Globus pallidus (tissue), 1 donor: ENCODE data around the gene IL7R.
A peak's percentile ranks its signal among the peaks of the same experiment; 100 is the strongest.
"Not testable (repeated sequence)": the region's sequence is repeated elsewhere in the genome, so short reads cannot be mapped to it uniquely, and the experiment has no call there.

ENCODE experiments used
- DNase-seq: peaks from one replicate; pipeline ENCODE4 v3.0.0-alpha.2; 2015; ENCODE audit warnings: low spot score

IL7R gene

DNA sequence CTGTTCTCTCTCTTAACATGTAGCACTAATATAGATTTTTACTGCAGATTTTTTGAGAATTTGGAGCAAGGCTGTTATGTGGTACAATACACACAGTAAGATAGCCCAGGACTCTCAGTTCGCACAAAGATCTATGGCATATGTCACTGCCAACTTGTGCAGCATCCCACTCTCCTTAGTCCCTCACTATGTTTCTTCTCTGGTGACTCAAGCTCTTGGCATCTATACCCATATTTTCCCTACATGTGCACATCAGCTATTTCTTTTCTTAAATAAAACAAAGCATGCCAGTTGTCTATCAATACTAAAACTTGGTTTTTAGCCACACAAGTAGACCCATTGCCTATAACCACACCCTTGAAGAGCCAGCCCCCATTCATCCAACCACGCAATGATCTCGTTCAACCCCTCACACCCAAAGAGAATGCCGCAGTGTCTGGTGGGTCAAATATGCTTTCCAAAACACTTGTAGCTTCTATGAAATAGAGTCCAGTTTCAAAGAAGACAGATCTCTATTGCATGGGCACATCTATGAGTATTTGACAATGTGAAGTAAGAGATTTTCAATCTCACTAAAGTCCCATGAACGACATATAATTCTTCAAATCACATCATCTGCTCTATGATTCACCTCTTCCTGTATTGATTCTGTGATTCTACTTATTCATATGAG is 18.2 kb upstream of the IL7R start:
- DNase-seq, result no peak

DNA sequence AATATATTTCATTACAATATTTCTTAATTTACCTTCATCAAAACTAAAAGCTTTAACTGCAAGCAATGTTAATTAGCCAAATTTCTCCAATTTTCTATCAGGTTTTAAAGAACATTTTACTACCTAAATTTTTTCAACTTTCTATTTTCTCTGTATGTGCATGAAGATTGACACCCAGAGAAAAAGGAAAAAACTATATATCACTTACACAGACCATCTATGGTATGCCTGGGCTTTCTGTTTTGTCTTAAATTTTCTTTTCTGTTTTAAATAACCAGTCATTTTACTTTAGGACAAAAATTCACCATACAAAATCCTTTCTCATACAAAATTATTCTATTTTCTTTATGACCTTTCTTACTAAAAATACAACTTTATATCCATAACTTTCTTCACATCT is 13.8 kb upstream of the IL7R start:
- no peak for DNase-seq

DNA sequence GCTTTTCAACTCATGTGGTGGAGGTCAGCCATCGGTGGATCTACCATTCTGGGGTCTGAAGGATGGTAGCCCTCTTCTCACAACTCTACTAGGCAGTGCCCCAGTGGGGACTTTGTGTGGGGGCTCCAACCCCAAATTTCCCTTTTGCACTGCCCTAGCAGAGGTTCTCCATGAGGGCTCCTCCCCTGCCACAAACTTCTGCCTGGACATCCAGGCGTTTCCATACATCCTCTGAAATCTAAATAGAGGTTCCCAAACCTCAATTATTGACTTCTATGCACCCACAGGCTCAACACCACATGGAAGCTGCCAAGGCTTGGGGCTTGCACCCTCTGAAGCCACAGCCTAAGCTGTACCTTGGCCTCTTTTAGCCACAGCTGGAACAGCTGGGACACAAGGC is 11.2 kb upstream of the IL7R start:
- not testable (repeated sequence) for DNase-seq

DNA sequence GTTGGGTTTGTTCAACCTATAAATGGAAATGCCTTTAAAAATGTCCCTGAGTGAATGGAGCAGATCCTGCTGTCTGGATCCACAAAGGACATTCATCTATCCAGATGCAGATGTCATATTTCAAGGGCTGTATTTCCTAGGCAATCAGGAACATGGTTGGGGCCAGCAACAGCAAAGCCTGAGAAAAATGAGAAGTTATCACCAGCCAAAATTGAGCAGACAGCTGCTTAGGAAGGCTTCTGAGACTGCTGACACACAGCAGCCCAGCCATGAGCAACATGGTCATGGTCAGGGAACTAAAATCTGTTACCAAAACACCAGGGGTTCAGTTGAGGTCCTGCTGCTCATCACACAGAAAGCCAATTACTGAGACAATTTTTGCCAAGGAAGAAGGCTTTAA is 9.2 kb upstream of the IL7R start:
- DNase-seq, result no peak

DNA sequence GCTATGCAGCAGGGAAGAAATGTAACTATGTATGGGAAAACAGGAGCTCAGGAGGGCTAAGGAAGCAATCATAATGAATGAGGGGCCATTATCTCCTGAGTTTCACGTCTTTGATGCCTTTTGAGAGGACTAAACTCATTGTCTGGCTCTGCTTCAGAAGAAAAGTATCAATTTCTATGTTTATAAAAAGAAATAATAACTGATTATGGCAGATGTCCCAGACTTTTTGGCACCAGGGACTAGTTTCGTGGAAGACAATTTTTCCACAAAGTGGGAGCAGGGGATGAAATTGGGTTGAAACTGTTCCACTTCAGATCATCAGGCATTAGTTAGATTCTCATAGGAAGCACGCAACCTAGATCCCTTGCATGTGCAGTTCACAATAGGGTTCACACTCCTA is 8.7 kb upstream of the IL7R start:
- no peak for DNase-seq

DNA sequence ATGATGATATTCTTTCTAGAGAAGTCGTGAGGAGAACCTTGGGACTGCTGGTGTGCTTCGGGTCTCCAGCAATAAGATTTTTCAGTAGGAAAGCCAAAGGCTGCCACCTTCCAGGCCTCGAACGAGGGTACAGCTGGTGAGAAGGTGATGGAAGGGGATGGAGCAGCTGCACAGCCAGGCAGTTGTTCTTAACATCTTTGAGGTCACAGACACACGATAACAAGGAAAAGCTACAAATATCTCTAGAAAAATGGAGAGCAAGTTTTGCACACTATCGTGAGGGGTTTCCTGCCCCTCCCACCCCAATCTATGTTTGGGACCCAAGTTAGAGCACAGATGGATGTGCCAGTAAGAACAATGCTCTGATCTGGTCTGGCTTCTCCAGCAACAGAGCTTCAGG is 6.8 kb upstream of the IL7R start:
- DNase-seq, result no peak

DNA sequence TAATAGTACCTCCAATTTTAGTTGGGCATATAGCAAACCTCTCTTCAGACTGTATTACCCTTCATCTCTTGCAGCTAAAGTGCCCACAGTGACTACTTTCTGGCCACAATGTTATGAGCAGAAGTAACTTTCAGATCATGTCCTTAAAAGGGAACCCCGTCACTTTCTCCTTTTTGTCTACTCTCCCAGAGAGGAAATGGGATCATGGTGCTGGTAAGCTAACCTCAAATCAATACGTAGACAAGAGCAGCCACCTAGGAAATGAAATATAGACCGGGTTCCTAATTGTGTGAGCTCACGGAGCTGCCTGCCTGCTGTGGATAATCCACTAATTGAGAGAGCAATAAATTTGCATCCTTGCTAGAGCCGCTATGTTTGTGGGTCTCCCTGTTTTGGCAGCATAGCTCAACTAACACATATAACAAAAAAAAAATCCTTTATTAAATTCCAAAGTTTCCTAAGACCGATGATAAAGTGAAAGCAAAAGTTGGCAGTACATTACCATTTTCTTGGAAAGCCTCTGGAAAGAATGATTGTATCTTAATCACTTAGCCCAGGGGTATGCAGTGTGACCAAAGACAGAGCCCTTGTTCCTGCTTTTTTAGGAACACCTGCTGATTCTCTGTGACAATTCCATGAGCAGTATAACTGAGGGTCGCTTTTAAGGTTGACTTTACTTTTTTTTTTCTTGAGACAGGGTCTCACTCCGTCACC is 5.6 kb upstream of the IL7R start:
- no peak for DNase-seq

DNA sequence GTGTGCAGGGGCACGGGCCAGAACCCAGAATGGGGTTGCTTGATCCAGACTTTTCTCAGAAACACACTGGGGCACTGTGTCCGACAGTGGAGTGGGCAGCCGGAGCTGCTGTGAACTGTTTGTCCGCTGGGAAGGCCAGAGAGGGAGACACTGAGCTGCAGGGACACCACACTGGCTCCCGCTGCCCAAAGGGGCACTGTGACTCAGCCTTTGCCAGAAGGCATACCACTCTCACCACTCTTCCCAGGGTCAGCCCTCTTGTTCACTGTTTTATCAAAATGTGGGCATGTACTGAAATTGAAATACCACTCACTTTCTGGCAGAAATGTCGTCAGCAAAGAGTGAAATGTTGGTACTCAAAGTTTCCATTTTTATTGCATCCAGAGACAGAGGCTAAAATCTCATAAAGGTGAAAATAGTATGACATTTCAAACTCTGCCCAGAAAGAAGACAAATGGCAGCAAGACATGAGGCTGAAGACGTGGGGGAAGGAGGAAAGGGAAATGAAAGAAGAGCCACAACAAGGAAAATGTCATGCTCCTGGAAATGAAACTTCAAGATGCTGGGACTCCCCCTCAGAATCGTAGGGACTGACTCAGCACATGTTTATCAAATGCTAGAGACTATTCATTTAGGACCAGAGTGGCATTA is 4.5 kb upstream of the IL7R start:
- DNase-seq, result no peak

DNA sequence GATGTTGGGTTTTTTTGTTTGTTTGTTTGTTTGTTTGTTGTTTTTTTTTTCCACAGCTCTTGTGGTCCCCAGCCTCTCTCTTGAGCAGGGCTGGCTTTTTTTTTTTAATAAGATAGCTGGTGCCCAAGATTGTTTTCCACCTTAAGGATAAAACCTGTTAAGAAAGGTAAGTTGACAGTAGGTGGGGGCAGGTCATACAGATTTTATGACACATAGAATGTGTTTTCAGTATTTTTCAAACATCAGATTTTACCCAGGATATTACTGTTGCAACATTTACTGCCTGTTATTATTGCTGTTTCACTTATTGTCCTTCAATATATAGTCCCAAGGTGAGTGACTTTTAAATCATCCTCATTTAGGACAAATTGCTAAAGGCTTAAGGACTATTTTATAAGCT is 3.9 kb upstream of the IL7R start:
- DNase-seq, result no peak

DNA sequence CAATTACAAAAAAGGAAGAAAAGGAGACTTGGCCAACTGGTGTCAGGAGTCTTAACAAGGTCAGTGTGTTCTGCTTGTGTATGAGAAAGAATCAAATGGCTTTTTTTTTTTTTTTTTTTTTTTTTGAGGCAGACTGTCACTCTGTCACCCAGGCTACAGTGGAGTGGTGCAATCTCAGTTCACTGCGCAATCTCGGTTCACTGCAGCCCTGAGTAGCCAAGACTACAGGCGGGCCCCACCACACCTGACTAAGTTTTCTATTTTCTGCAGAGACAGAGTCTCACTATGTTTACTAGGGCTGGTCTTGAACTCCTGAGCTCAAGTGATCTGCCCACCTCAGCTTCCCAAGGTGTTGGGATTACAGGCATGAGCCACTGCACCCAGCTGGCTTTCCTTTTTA is 3.1 kb upstream of the IL7R start:
- no peak for DNase-seq

DNA sequence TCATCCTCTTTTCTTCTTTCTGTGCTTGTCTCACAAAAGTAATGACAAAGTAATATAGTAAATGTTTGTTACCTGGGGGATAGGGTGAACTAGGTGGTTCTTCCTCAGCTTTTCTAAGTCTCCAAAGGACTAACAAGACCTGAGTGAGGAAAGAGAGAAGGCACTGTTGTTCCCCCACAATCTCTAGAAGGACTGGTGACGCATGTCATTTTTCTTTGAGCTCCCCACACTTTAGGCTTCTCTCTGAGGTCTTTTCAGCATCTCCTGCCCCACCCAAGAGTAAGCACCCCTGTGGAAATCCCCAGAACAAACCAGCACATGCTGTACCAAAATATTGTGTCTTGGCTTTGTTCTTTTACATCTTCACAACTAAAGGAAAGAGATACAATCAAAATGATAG is 2.4 kb upstream of the IL7R start:
- no peak for DNase-seq

DNA sequence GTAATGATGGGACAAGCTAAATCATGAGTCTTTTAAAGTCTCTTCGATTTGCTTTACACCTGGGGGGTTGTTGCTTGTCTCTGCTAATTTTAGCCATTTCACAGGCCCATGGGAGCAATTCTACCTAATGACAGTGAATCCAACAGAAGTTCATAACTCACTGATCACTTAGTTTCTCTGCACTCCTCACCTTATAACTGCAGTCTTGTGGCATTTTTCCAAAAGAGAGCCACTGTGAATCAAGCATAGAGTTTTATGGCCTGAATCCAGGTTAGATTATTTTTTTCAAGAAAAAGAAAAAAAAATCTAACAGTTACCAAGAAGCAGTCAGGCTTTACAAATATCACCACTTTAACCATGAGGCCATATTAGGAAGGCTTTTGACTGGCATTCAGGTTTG is 1.5 kb upstream of the IL7R start:
- DNase-seq, result no peak

DNA sequence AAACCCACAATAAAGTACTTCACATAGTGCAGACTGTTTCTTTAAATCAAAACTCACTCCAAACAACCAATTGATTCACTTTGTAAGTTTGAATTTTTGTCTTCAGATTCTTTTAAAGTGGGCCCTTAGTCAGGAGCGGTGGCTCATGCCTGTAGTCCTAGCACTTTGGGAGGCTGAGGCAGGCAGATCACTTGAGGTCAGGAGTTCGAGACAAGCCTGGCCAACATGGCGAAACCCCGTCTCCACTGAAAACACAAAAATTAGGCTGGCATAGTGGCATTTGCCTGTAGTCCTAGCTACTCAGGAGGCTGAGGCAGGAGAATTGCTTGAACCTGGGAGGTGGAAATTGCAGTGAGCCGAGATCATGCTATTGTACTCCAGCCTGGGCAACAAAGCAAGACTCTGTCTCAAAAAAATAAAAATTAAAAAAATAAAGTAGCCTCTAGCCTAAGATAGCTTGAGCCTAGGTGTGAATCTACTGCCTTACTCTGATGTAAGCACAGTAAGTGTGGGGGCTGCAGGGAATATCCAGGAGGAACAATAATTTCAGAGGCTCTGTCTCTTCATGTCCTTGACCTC is 416 bp upstream of the IL7R start:
- DNase-seq, result not testable (repeated sequence)

DNA sequence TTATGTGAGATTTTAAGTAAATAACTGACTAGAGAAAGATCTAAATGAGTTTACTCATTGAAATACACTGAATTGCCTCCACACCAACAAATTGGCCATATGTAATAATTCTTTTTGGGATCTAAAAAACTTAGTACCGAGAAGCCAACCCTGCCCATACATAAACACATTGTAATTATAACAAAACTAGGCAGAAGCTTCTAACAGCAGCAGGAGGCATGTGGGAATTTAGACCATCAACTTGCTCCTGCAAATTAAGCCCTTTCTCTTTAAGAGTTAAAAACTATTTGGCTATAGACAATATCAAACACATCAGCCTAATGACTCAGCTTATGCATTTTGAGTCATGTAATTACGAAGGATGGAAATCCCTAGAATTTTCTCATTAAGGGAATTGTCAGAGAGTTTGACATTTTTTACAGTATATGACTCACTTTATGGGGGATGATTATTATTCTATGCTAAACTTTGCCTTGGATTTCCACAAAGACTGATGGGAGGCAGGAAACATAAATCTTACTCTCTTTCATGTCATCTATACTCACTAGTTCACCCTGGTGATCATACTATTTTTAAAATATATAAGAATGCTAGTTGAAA is 1.0 kb downstream of the IL7R start:
- DNase-seq, result no peak

DNA sequence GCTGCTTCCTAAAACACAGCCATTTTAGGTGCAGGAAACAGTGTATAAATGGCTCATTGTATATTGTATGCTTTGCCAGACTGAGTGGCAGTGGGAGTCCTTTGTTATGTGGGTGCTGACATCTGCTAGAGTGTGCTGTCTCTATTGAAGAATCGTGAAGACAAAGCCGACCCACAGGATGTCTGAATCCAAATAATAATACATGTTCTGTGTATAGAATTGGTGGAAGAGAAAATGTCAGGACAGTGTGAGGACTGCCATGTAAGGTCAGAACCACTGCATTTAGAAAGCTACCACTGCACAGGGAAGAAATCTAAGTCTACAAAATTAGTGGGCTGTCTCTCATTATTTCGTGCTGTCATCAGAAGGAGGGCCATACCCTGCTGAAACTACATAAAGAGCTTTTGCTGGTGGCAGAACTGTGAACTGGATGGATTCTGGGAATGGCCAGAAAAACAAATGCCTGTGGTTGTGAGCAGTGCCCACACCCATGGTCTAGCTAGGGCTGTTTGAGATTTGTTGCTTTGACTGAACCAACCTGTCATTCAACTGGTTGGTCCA is 2.5 kb downstream of the IL7R start:
- DNase-seq, result peak; percentile 41

DNA sequence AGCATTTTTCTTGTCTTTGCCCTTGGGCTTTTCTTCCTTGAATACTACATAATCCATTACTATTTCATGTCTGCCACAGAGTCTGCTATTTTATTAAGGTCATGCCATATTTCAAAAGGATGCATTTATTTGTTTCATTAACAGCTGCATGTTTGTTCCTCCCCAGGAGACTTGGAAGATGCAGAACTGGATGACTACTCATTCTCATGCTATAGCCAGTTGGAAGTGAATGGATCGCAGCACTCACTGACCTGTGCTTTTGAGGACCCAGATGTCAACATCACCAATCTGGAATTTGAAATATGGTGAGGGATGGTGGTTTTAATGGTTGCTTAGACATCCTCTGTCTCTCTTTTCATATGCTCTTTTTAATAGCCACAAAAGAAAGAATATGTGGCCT is 4.0 kb downstream of the IL7R start:
- no peak for DNase-seq

DNA sequence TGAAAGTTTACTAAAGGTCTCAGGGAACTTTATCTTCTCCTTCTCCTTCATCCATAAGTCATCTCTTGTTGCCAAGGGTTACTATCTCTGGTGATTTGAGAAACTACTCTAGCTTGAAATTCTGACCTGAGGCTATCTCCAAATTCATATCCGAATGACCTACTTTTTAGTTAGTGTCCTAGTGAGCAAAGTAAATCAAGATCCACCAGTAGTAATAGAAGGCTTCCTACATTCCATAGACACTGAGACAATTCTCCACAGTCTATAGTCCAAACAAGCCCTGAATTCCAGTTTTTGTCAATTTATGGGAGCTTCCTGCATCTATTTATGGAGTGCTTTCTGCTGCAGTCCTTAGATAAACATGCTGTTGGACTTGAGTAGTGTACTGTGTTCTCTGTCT is 5.0 kb downstream of the IL7R start:
- no peak for DNase-seq

DNA sequence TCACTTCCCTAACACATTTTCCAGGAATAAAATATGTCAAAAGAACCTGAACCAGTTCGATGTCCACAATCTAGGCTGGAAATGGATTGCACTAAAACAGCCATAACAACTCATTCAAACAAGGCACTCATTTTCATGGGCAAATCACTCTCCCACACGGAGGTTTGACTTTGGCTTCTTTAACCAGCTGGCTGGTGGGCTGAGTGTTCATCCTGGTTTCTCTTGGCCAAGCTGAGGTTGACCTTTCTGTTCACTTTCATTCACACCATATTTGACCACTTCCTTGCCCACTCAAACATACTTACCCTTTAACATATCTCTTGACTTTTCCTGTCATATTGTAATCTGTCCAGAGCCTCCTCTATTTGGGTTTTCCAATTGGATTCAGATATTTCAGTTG is 5.4 kb downstream of the IL7R start:
- no peak for DNase-seq

DNA sequence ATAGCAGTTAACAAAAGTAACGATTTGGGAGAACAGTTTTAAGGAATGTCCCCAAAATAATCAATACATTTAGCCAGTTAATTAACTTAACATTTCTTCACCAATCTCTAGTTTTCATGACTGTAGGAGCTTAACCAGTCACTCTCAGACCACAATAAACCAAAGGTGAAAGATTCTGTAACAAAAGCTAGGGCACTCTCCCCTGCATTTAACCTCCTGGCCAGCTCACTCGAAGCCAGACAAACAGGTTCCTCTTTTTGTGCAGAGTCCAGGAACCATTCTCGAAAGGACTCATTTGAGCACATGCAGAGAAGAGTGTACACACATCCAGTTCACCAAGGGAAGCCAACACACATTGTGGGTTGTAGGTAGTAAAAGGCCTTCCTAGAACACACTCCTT is 6.5 kb downstream of the IL7R start:
- DNase-seq, result no peak

DNA sequence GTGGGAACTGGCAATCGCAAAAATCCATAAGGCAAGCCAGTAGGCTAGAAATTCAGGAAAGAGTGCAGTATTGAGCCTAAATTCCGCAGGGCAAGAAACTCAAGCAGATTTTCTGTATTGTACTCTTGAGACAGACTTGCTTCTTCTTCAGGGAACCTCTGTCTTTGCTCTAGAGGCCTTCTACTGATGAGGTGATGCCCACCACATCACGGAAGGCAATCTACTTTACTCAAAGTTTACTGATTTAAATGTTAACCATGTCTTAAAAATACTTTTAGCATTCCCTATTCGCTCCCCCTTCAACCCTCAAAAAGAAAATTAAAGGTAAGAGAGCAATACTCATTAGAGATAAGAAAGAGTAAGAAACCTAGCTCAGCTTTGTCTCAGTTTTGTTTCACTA is 11.3 kb downstream of the IL7R start:
- DNase-seq, result no peak

DNA sequence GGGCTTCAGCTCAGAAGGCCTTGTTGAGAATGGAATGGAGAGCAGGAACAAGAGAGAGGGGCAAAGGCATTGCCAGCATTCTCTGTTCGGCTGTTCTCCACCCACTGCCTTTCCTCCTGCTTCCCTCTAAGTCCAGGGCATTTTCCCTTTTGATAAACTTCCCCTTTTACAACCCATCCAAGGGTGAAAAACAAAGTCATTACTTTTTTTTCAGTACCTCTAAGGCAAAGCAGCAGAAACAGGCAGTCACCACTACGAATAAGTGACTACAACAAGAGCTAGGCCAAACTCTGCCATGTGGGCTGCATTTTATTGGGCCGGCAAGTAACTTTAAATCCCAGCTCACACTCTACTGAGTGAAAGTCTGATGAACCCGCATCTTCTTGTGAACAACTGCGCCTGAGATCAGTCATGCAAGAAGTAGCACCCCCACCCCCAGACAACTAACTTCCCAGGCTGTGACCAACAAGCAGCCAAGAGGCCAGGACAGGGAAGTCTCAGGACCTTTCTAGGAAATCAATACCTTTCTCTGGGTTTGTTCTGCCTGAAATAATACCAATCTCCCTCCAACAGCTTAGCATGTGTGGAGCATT is 13.1 kb downstream of the IL7R start:
- DNase-seq, result no peak

DNA sequence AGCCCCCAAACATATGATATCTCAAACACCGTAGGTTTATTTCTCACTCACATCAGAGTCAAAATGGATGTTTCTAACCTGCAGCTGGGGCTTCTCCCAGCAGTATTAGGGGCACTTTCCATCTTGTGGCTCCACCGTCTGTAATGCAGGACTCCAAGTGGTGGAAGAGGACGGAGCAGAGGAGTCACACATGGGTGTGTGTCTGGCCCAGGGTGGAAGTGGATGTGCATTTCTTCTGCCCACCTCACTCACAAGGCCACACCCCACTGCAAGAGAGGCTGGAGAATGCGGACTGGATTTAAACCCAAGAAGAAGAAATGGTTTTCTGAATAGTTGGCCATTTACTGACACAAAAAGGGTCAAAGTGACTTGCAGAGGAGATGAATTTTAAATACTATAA is 13.9 kb downstream of the IL7R start:
- DNase-seq, result no peak
